ENCODE measurements around the gene CCDC17. TPM values are rescaled to one million over a fixed set of nuclear protein-coding genes. Genes with fewer than 3 reads are reported as not detected.

CCDC17 gene
- total RNA-seq, 1 donor from 2014 or later: 3.8 TPM

DNA sequence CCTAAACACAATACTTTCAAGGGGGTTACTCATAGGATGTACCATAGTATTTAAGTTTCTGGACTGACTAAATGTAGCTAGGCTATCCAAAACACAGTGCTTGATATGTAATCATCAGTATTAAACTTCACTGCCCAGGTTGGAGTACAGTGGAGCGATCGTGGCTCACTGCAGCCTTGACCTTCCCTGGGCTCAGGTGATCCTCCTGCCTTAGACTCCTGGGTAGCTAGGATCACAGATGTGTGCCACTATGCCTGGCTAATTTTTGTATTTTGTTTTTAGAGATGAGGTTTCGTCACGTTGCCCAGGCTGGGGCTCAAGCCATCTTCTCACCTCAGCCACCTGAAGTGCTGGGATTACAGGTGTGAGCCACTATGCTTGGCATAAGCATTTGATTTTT is 29.4 kb downstream of the CCDC17 start:
- no peaks in the 10 kb centered on the region for H3K27me3 ChIP-seq (ENCODE audit: insufficient read depth, low read length)
- H3K9me3 Mint-ChIP-seq (ENCODE audit: unreplicated experiment): no peaks in the 10 kb centered on the region
- no peaks in the 10 kb centered on the region for H3K4me1 ChIP-seq (ENCODE audit: insufficient read depth, low read length)
- H3K4me3 ChIP-seq (ENCODE audit: insufficient read depth, low read depth, low read length): no peak overlapping the region
- H3K79me2 ChIP-seq (ENCODE audit: insufficient read depth, low read length): peaks cover 91% of the 10 kb centered on the region
- H3K27ac Mint-ChIP-seq (ENCODE audit: unreplicated experiment): no peak overlapping the region
- no peak overlapping the region for H3K4me2 ChIP-seq (ENCODE audit: low read length)
- no peak overlapping the region for H3K4me3 Mint-ChIP-seq (ENCODE audit: unreplicated experiment)
- no peaks in the 10 kb centered on the region for H3K4me1 Mint-ChIP-seq (ENCODE audit: low read depth, unreplicated experiment)
- H3K27me3 Mint-ChIP-seq (ENCODE audit: low read depth, unreplicated experiment): no peaks in the 10 kb centered on the region
- H2AFZ ChIP-seq (ENCODE audit: low read depth, low read length): no peak overlapping the region
- peaks cover 15% of the 10 kb centered on the region for H3K36me3 ChIP-seq (ENCODE audit: insufficient read depth, low read length)
- H3K9me3 ChIP-seq (ENCODE audit: insufficient read depth, low read depth, low read length): no peaks in the 10 kb centered on the region
- TF ChIP-seq EZH2 (IDR thresholded peaks at IDR 0.05; ENCODE audit: insufficient read depth, low read length): no peak
- no peak for TF ChIP-seq CTCF (IDR thresholded peaks at IDR 0.05; ENCODE audit: insufficient read depth, low read depth, low read length)
- FAIRE-seq (no peak), DNase-seq (ENCODE audit: low read depth) (no peak)
- peaks cover 8% of the 10 kb centered on the region for H3K36me3 Mint-ChIP-seq (ENCODE audit: low read depth, unreplicated experiment)
- H3K27ac ChIP-seq (ENCODE audit: low read depth, low read length): no peak overlapping the region
- peaks cover 32% of the 10 kb centered on the region for H4K20me1 ChIP-seq (ENCODE audit: insufficient read depth, low read length)
- no peak overlapping the region for H3K9ac ChIP-seq (ENCODE audit: low read length)

DNA sequence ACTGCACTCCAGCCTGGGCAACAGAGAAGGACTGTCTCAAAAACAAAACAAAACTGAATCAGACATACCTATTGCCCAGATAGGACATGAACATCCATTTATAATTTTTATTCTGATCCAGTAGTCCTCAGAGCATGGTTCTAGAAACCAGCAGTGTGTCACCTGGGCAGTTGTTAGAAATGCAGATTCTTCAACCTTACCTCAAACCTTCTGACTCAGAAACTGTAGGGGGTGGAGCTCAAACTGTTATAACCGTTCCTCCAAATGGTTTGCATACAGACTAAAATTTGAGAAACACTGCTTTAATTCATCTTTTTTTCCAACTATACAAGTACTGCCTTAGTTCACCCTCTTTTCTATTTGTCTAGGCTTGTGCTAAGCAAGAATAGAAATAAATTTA is 34.0 kb downstream of the CCDC17 start:
- FAIRE-seq: no peak

More for the DNA sequence above, 34.0 kb downstream of the CCDC17 start:
- Mint-ChIP-seq H3K36me3 (ENCODE audit: low read depth, unreplicated experiment) (peaks cover 5% of the 10 kb centered on the region), H3K27ac (ENCODE audit: unreplicated experiment) (no peak overlapping the region), H3K4me1 (ENCODE audit: low read depth, unreplicated experiment) (peaks cover 8% of the 10 kb centered on the region), H3K27me3 (ENCODE audit: low read depth, unreplicated experiment) (no peaks in the 10 kb centered on the region), H3K4me3 (ENCODE audit: unreplicated experiment) (no peak overlapping the region), H3K9me3 (ENCODE audit: unreplicated experiment) (no peaks in the 10 kb centered on the region)
- Histone ChIP-seq H3K4me2 (ENCODE audit: low read length) (peak overlapping the region; percentile 69), H3K27me3 (ENCODE audit: insufficient read depth, low read length) (no peaks in the 10 kb centered on the region), H3K4me1 (ENCODE audit: insufficient read depth, low read length) (peaks cover 14% of the 10 kb centered on the region), H3K9me3 (ENCODE audit: insufficient read depth, low read depth, low read length) (no peaks in the 10 kb centered on the region), H3K36me3 (ENCODE audit: insufficient read depth, low read length) (peaks cover 8% of the 10 kb centered on the region), H3K79me2 (ENCODE audit: insufficient read depth, low read length) (peaks cover 95% of the 10 kb centered on the region), H2AFZ (ENCODE audit: low read depth, low read length) (no peak overlapping the region), H4K20me1 (ENCODE audit: insufficient read depth, low read length) (peaks cover 62% of the 10 kb centered on the region), H3K4me3 (ENCODE audit: insufficient read depth, low read depth, low read length) (no peak overlapping the region), H3K9ac (ENCODE audit: low read length) (no peak overlapping the region), H3K27ac (ENCODE audit: low read depth, low read length) (peak overlapping the region; percentile 61)
- no peak for DNase-seq (ENCODE audit: low read depth)
- TF ChIP-seq EZH2 (IDR thresholded peaks at IDR 0.05; ENCODE audit: insufficient read depth, low read length): no peak
- TF ChIP-seq CTCF (IDR thresholded peaks at IDR 0.05; ENCODE audit: insufficient read depth, low read depth, low read length): no peak

Measured in astrocyte (in vitro differentiated cells and primary cell).